Esophagus muscularis mucosa (tissue), 4 donors: ENCODE measurements around the gene RERE. TPM values are rescaled to one million over a fixed set of nuclear protein-coding genes. Genes with fewer than 3 reads are reported as not detected.

Source experiments
- DNase-seq: peaks from one replicate; pipeline ENCODE4 v3.0.0-alpha.2; 2017; ENCODE audit errors: extremely low spot score
- H3K27ac ChIP-seq, 4 donors: fragments of 200-600 bp; sonication (generic); replicated peaks in 1 of 4; 1 replicate in 3 of 4; 2 replicates in 1 of 4; pipeline ENCODE4 v1.5.1; 2016 to 2019; ENCODE audit warnings: mild to moderate bottlenecking in 1 of 4
- H3K27me3 ChIP-seq, 4 donors: fragments of 200-600 bp; sonication (generic); one replicate each; pipeline versions ENCODE4 v1.5.1 to v1.6.0; 2016 to 2019
- H3K36me3 ChIP-seq, 4 donors: fragments of 200-600 bp; sonication (generic); one replicate each; pipeline ENCODE4 v1.5.1; 2016 to 2019
- H3K4me1 ChIP-seq, 4 donors: fragments of 200-600 bp; sonication (generic); one replicate each; pipeline ENCODE4 v1.5.1; 2016 to 2019
- H3K4me3 ChIP-seq, 4 donors: fragments of 200-600 bp; sonication (generic); 1 replicate in 2 of 4; 2 replicates in 2 of 4; pipeline ENCODE4 v1.5.1; 2016 to 2019; ENCODE audit warnings: mild to moderate bottlenecking in 4 of 4, moderate library complexity in 1 of 4
- H3K9me3 ChIP-seq, 4 donors: fragments of 200-600 bp; sonication (generic); 1 replicate in 3 of 4; 2 replicates in 1 of 4; pipeline ENCODE4 v1.5.1; 2016 to 2019
- CTCF ChIP-seq, 3 experiments: fragments of 200-600 bp in 2 of 3; fragments of 450-650 bp in 1 of 3; sonication (generic) in 2 of 3; IDR thresholded peaks; one replicate each; pipeline ENCODE4 v1.5.1; 2017 to 2019; ENCODE audit warnings: antibody characterized with exemption in 3 of 3, mild to moderate bottlenecking in 2 of 3, moderate library complexity in 1 of 3
- EP300 ChIP-seq: sonication (generic); formaldehyde crosslinking; IDR thresholded peaks from one replicate; pipeline ENCODE4 v1.6.1; 2017; ENCODE audit warnings: antibody characterized with exemption
- POLR2A ChIP-seq: fragments of 450-650 bp; IDR thresholded peaks from one replicate; pipeline ENCODE4 v1.6.1; 2017; ENCODE audit warnings: antibody characterized with exemption, moderate library complexity, mild to moderate bottlenecking, low read depth
- POLR2AphosphoS5 ChIP-seq, 2 donors: sonication (generic); formaldehyde crosslinking; IDR thresholded peaks; one replicate each; pipeline ENCODE4 v1.6.1; 2017; ENCODE audit warnings: antibody characterized with exemption in 2 of 2
- WGBS: methylation state at CpG from one replicate; pipeline ENCODE4 v1.1.5; 2018; 5-methylcytosine and 5-hydroxymethylcytosine counted together
- intact Hi-C: fragments of 100-400 bp; cut with DNase I; formaldehyde crosslinking; loops from one replicate; pipeline ENCODE4 v1.15.1; 2023
- total RNA-seq, 4 donors: library from RNA; depleted of rRNA; stranded (reverse); fragments of >200 nt; gene quantifications; one replicate each; pipeline versions ENCODE4 v1.1.0 to v1.2.1, GENCODE V29; 2016

RERE gene
- total RNA-seq, 4 donors from 2014 or later: 133 to 212 (median 168) TPM

- H3K9me3 ChIP-seq: no peaks in the 10 kb centered on the region
- TF ChIP-seq POLR2AphosphoS5 (IDR thresholded peaks at IDR 0.05) (no peak), CTCF (IDR thresholded peaks at IDR 0.05) (no peak), POLR2A (no peak), EP300 (no peak)
- H3K4me3 ChIP-seq: no peak overlapping the region
- no peak overlapping the region for H3K27ac ChIP-seq
- H3K36me3 ChIP-seq: no peaks in the 10 kb centered on the region
- H3K4me1 ChIP-seq: peaks cover 14 to 53% (median 44%) of the 10 kb centered on the region in 4 donors
- DNase-seq: no peak
- H3K27me3 ChIP-seq: no peaks in the 10 kb centered on the region
- intact Hi-C loops: no loop called here
- WGBS: 92% methylated on average over 4 of the region's 4 CpGs
These were observed 344.1 kb downstream of the RERE start for GRCh38 chr1:8473121-8473875.

DNA sequence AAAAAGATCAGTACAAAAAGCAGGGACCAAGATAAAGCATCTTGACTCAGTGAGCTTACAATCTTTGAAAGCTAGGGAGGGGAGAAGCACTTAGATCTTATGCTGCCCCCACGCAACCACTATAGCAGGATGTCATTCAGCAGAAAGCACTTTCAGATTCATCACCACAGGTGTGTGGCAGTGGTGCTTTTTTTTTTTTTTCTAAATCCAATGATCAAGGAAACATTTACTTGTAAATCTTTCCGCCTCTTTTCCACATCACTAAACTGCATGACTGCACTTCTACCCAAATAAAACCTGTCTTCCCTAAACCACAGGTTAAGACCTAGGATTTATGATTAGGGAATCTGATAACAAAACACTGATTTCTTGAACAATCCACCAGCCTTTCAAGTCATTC, 344.8 kb downstream of the RERE start:
- H3K4me3 ChIP-seq: no peak overlapping the region
- intact Hi-C loops: no loop called here
- TF ChIP-seq CTCF (IDR thresholded peaks at IDR 0.05) (no peak), POLR2A (no peak), EP300 (no peak), POLR2AphosphoS5 (IDR thresholded peaks at IDR 0.05) (no peak)
- 96% methylated on average over 2 of the region's 2 CpGs for WGBS
- H3K27ac ChIP-seq: no peak overlapping the region
- H3K4me1 ChIP-seq: peaks cover 13 to 48% (median 37%) of the 10 kb centered on the region in 4 donors
- H3K9me3 ChIP-seq: no peaks in the 10 kb centered on the region
- no peaks in the 10 kb centered on the region for H3K27me3 ChIP-seq
- DNase-seq: no peak
- H3K36me3 ChIP-seq: no peaks in the 10 kb centered on the region

GRCh38 chr1:8471451-8471850, 346.0 kb downstream of the RERE start:
- TF ChIP-seq EP300: no peak
- no peak for TF ChIP-seq CTCF (IDR thresholded peaks at IDR 0.05)
- TF ChIP-seq POLR2A: no peak
- Histone ChIP-seq H3K4me3 (no peak overlapping the region), H3K9me3 (no peaks in the 10 kb centered on the region), H3K27ac (no peak overlapping the region), H3K27me3 (no peaks in the 10 kb centered on the region), H3K4me1 (peaks cover under 1 to 48% (median 30%) of the 10 kb centered on the region in 4 donors), H3K36me3 (no peaks in the 10 kb centered on the region)
- 98% methylated on average over 5 of the region's 5 CpGs for WGBS
- intact Hi-C loops: no loop called here
- DNase-seq: no peak

GRCh38 chr1:8468751-8469150, 348.7 kb downstream of the RERE start:
- Histone ChIP-seq H3K9me3 (no peaks in the 10 kb centered on the region), H3K27me3 (no peaks in the 10 kb centered on the region), H3K27ac (no peak overlapping the region), H3K36me3 (peaks cover 0 to 9% (median 0%) of the 10 kb centered on the region in 4 donors), H3K4me1 (peaks cover 12 to 48% (median 37%) of the 10 kb centered on the region in 4 donors), H3K4me3 (no peak overlapping the region)
- WGBS: 90% methylated on average over 4 of the region's 4 CpGs
- no peak for TF ChIP-seq EP300
- TF ChIP-seq POLR2AphosphoS5 (IDR thresholded peaks at IDR 0.05): no peak
- no peak for TF ChIP-seq CTCF (IDR thresholded peaks at IDR 0.05)
- TF ChIP-seq POLR2A: no peak
- DNase-seq: no peak
- intact Hi-C loops: no loop called here
